ENCODE results near the gene BFAR. TPM values are rescaled to one million over a fixed set of nuclear protein-coding genes. Genes with fewer than 3 reads are reported as not detected.
A peak's percentile ranks its signal among the peaks of the same experiment; 100 is the strongest.
"Not testable (repeated sequence)": the region's sequence is repeated elsewhere in the genome, so short reads cannot be mapped to it uniquely, and the experiment has no call there.

Gene BFAR
- total and polyA plus RNA-seq, 3 experiments from 2014 or later = 49.4 to 87.7 (median 79.1) TPM

DNA sequence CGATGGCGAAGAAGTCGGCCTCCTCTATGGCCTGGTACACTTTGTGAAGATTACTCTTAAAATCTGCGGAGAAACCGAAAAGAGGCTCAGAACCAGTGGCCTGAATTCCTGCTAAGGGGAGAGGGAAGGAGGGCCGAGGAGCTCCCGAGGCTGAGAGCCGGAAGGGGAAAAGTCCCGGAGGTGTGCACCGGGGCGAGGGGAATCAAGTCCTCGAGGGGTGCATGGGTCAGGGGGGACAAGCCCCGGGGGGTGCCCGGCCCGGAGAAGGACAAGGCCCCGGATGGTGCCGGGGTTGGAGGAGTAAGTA, 3.2 kb upstream of the BFAR start:
- H3K4me3 Mint-ChIP-seq = peak overlapping the region; percentile 83 to 97 (median 91)
- ChIA-PET POLR2A (interaction anchor here (0.6 kb wide), 1 partner anchor 707 kb away, joined by 3 read pairs; no protein-coding TSS in a partner anchor), CTCF (no interaction called here)
- Histone ChIP-seq H3K4me3 (ENCODE audit: low read length) (peak overlapping the region; percentile 64), H3K4me1 (ENCODE audit: insufficient read depth, low read length) (peaks cover 41% of the 10 kb centered on the region), H3K36me3 (ENCODE audit: insufficient read depth, low read length) (peaks cover 15% of the 10 kb centered on the region), H3K27ac (ENCODE audit: low read depth, low read length) (peak overlapping the region; percentile 91), H3K9me3 (ENCODE audit: low read length) (no peaks in the 10 kb centered on the region), H3K27me3 (ENCODE audit: insufficient read depth, low read length, poor library complexity, severe bottlenecking) (no peaks in the 10 kb centered on the region)
- H3K27ac Mint-ChIP-seq = peak overlapping the region; percentile 93 to 100 (median 98)
- peak in 1 of 5 donors; percentile 15 for DNase-seq
- H3K9me3 Mint-ChIP-seq = peaks cover 0 to 4% (median 0%) of the 10 kb centered on the region in 5 donors
- peaks cover 8 to 53% (median 10%) of the 10 kb centered on the region in 3 donors for H3K36me3 Mint-ChIP-seq
- H3K27me3 Mint-ChIP-seq = peaks cover 0 to 2% of the 10 kb centered on the region in 2 donors
- H3K4me1 Mint-ChIP-seq = peaks cover 41 to 71% (median 59%) of the 10 kb centered on the region in 3 donors

DNA sequence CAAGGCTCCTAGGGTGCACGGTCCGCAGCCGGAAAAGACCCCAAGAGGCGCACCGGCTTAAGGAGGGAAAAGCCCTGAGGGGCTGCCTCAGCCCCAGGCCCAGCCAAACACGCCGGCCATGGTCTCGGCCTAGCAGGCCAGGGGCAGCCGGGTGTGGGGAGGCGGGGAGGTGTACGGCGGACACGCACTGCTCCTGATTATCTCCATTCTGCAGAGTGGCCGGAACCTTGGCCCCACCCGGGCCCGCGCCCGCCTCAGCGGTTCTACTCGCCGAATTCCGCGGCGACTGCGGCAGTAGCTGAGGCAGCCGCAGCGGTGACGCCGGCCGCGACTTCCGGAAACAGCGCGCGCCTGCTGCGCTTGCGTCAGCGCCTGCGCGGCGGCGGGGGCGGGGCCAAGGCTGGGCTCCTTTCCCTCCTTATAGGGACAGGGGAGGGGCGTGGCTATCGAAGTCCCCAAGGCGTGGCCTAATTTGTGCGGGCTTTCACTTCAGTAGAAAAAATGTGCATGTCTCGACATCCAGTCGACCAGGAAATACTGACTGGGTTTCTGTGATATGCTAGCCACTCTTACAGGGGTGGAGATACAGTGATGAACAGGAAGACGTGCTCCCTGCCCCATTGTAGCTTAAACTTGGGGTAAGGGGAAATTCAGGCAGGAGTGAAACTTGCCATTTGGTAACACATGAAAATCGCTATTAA, 2.7 kb upstream of the BFAR start, which contains the start of gene PARN:
TSS of gene PARN (minus strand) at position 342 of the 701 bp plus-strand sequence. CDS start at position 207, 135 bp downstream.
- peaks cover 45 to 76% (median 64%) of the 10 kb centered on the region in 3 donors for H3K4me1 Mint-ChIP-seq
- H3K4me1 ChIP-seq (ENCODE audit: insufficient read depth, low read length) = peaks cover 46% of the 10 kb centered on the region

DNA sequence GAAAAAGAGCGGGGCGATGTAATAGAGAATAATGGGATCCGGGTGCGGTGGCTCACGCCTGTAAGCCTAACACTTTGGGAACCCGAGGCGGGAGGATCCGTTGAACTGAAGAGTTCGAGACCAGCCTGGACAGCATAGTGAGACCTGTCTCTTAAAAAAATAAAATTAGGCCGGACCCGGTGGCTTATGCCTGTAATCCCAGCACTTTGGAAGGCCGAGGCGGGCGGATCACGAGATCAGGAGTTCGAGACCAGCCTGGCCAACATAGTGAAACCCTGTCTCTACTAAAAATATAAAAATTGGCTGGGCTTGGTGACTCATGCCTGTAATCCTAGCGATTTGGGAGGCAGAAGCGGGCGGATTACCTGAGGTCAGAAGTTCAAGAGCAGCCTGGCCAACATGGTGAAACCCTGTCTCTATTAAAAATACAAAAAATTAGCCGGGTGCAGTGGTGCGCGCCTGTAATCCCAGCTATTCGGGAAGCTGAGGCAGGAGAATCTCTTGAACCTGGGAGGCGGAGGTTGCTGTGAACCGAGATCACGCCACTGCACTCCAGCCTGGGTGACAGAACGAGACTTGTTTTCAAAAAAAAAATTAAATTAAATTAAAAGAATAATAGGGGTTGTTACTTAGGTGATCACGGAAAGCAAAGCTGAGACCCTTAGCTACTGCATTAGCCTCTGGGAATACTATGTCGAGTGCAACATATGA, 2.0 kb upstream of the BFAR start:
- Histone ChIP-seq H3K27ac (ENCODE audit: low read depth, low read length) (peak overlapping the region; percentile 91), H3K4me1 (ENCODE audit: insufficient read depth, low read length) (peaks cover 54% of the 10 kb centered on the region), H3K4me3 (ENCODE audit: low read length) (peak overlapping the region; percentile 62)
- Mint-ChIP-seq H3K36me3 (peaks cover 4 to 41% (median 7%) of the 10 kb centered on the region in 3 donors), H3K27ac (peak overlapping the region; percentile 95 to 100 (median 99)), H3K4me3 (peak overlapping the region; percentile 83 to 100 (median 91)), H3K4me1 (peaks cover 45 to 79% (median 67%) of the 10 kb centered on the region in 3 donors)
- H3K9me3 ChIP-seq (ENCODE audit: low read length); H3K27me3 Mint-ChIP-seq; H3K9me3 Mint-ChIP-seq; H3K27me3 ChIP-seq (ENCODE audit: insufficient read depth, low read length, poor library complexity, severe bottlenecking); CTCF ChIA-PET; DNase-seq; H3K36me3 ChIP-seq (ENCODE audit: insufficient read depth, low read length): not testable (repeated sequence)
- POLR2A ChIA-PET = interaction anchor here (0.6 kb wide), 1 partner anchor 711 kb away, joined by 3 read pairs; the partner anchor contains the start of gene ERCC4

More for the DNA sequence above, 2.7 kb upstream of the BFAR start, which contains the start of gene PARN:
- Mint-ChIP-seq H3K9me3 (peaks cover 0 to 4% (median 0%) of the 10 kb centered on the region in 5 donors), H3K27me3 (peaks cover 0 to 2% of the 10 kb centered on the region in 2 donors), H3K36me3 (peaks cover 8 to 48% (median 10%) of the 10 kb centered on the region in 3 donors), H3K27ac (peak within 1 kb of the TSS; percentile 95 to 100 (median 99)), H3K4me3 (peak within 1 kb of the TSS; percentile 83 to 97 (median 91))
- Histone ChIP-seq H3K9me3 (ENCODE audit: low read length) (no peaks in the 10 kb centered on the region), H3K4me3 (ENCODE audit: low read length) (peak within 1 kb of the TSS; percentile 64), H3K36me3 (ENCODE audit: insufficient read depth, low read length) (peaks cover 12% of the 10 kb centered on the region), H3K27me3 (ENCODE audit: insufficient read depth, low read length, poor library complexity, severe bottlenecking) (no peaks in the 10 kb centered on the region), H3K27ac (ENCODE audit: low read depth, low read length) (peak within 1 kb of the TSS; percentile 91)
- ChIA-PET POLR2A (interaction anchor here (0.6 kb wide), 2 partner anchors 708 to 710 kb away, joined by 3 read pairs; partner anchors contain the start of gene ERCC4), CTCF (no interaction called here)
- DNase-seq = peak; percentile 95 to 98 (median 98)

DNA sequence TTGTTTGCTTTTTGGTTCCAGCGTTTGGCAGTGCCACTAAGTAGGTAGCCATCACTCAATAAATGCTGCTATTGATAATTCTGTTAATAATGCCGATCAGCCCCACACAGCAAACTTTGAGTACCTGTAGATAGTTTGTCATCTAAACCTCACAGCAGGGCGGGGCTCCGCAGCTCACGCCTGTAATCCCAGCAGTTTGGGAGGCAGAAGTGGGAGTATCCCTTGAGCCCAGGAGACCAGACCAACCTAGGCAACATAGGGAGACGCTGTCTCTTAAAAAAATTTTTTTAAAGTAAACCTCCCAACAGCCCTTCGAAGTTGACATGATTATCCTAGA, 1.6 kb downstream of the BFAR start:
- Histone ChIP-seq H3K27me3 (ENCODE audit: insufficient read depth, low read length, poor library complexity, severe bottlenecking) (no peaks in the 10 kb centered on the region), H3K4me1 (ENCODE audit: insufficient read depth, low read length) (peaks cover 38% of the 10 kb centered on the region), H3K36me3 (ENCODE audit: insufficient read depth, low read length) (no peaks in the 10 kb centered on the region), H3K27ac (ENCODE audit: low read depth, low read length) (no peak overlapping the region), H3K4me3 (ENCODE audit: low read length) (peak overlapping the region; percentile 87), H3K9me3 (ENCODE audit: low read length) (no peaks in the 10 kb centered on the region)
- DNase-seq = no peak
- H3K9me3 Mint-ChIP-seq = peaks cover 0 to 4% (median 0%) of the 10 kb centered on the region in 5 donors
- ChIA-PET CTCF (interaction anchor here (0.6 kb wide), 1 partner anchor 332 kb away, joined by 4 read pairs; no protein-coding TSS in a partner anchor), POLR2A (no interaction called here)
- H3K4me3 Mint-ChIP-seq = peak overlapping the region; percentile 95 to 100 (median 100)
- H3K27ac Mint-ChIP-seq = peak overlapping the region; percentile 95 to 100 (median 99)
- H3K4me1 Mint-ChIP-seq = peaks cover 46 to 76% (median 66%) of the 10 kb centered on the region in 3 donors
- H3K27me3 Mint-ChIP-seq = peaks cover 0 to 2% of the 10 kb centered on the region in 2 donors
- peaks cover 0 to 36% (median 0%) of the 10 kb centered on the region in 3 donors for H3K36me3 Mint-ChIP-seq

DNA sequence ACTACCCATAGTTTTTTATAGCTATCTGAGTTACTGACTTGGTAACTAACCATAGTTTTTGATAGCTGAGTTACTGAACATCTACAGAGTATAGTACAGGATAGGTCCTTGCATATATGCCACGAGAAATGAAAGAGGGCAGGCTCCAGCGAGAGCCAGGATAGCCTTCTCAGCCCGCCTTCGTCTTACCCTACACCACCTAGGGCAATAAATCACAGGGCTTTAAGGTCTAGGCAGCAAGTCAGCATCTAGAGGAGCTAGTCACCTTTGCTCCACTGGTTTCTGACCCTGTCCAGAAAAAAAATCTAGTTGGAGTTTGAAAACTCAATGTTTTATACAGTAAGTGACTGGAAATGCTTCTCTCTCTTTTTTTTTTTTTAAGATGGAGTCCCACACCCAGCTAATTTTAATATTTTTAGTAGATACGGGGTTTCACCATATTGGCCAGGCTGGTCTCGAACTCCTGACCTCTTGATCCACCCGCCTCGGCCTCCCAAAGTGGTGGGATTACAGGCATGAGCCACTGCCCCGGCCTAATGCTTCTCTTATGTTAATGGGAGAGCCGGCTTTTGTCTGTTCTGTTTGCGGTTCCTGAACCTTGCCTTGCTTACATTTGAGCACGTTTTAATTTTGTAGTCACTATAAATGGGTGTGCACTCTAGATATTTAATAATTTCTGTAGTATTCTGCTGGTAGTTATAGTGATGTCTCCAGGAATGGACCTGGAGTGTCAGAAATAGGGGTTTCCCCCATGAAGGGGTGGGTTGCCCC, 2.8 kb downstream of the BFAR start:
- ChIA-PET POLR2A (no interaction called here), CTCF (no interaction called here)
- H3K27ac Mint-ChIP-seq = peak overlapping the region; percentile 29 to 100 (median 82)

DNA sequence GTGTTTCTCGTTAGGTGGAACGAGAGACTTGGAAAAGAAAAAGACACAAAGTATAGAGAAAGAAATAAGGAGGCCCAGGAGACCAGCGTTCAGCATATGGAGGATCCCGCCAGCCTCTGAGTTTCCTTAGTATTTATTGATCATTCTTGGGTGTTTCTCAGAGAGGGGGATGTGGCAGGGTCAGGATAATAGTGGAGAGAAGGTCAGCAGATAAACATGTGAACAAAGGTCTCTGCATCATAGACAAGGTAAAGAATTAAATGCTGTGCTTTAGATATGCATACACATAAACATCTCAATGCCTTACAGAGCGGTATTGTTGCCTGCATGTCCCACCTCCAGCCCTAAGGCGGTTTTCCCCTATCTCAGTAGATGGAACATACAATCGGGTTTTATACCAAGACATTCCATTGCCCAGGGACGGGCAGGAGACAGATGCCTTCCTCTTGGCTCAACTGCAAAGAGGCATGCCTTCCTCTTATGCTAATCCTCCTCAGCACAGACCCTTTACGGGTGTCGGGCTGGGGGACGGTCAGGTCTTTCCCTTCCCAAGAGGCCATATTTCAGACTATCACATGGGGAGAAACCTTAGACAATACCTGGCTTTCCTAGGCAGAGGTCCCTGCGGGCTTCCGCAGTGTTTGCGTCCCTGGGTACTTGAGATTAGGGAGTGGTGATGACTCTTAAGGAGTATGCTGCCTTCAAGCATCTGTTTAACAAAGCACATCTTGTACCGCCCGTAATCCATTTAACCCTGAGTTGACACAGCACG, 3.6 kb downstream of the BFAR start:
- CTCF ChIA-PET = not testable (repeated sequence)
- H3K27ac Mint-ChIP-seq = peak overlapping the region; percentile 2 to 95 (median 57)
- H3K4me1 ChIP-seq (ENCODE audit: insufficient read depth, low read length) = peaks cover 29% of the 10 kb centered on the region

More for the DNA sequence above, 2.8 kb downstream of the BFAR start:
- Histone ChIP-seq H3K4me3 (ENCODE audit: low read length) (no peak overlapping the region), H3K36me3 (ENCODE audit: insufficient read depth, low read length) (no peaks in the 10 kb centered on the region), H3K4me1 (ENCODE audit: insufficient read depth, low read length) (peaks cover 32% of the 10 kb centered on the region), H3K27ac (ENCODE audit: low read depth, low read length) (no peak overlapping the region), H3K27me3 (ENCODE audit: insufficient read depth, low read length, poor library complexity, severe bottlenecking) (no peaks in the 10 kb centered on the region), H3K9me3 (ENCODE audit: low read length) (no peaks in the 10 kb centered on the region)
- Mint-ChIP-seq H3K9me3 (no peaks in the 10 kb centered on the region), H3K4me3 (peak overlapping the region in 5 of 7 donors; percentile 95 to 100 (median 100)), H3K4me1 (peaks cover 48 to 81% (median 70%) of the 10 kb centered on the region in 3 donors), H3K27me3 (peaks cover 0 to 2% of the 10 kb centered on the region in 2 donors), H3K36me3 (peaks cover 0 to 46% (median 2%) of the 10 kb centered on the region in 3 donors)
- no peak for DNase-seq

DNA sequence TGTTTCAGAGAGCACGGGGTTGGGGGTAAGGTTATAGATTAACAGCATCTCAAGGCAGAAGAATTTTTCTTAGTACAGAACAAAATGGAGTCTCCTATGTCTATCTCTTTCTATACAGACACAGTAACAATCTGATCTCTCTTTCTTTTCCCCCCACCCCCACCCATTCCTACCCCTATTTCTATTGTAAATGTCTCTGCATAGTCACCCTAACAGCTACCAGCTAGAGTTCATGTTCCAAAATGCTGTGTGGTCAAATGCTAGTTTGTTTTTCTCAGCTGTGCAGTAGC, 4.1 kb downstream of the BFAR start:
- CTCF ChIA-PET; H3K27me3 Mint-ChIP-seq; H3K9me3 ChIP-seq (ENCODE audit: low read length); H3K27me3 ChIP-seq (ENCODE audit: insufficient read depth, low read length, poor library complexity, severe bottlenecking); H3K4me3 ChIP-seq (ENCODE audit: low read length); H3K36me3 ChIP-seq (ENCODE audit: insufficient read depth, low read length); H3K4me3 Mint-ChIP-seq; DNase-seq; H3K27ac ChIP-seq (ENCODE audit: low read depth, low read length); POLR2A ChIA-PET; H3K9me3 Mint-ChIP-seq: not testable (repeated sequence)
- peaks cover 23% of the 10 kb centered on the region for H3K4me1 ChIP-seq (ENCODE audit: insufficient read depth, low read length)
- peak overlapping the region in 4 of 8 donors; percentile 1 to 95 (median 16) for H3K27ac Mint-ChIP-seq
- peaks cover 53 to 81% (median 70%) of the 10 kb centered on the region in 3 donors for H3K4me1 Mint-ChIP-seq
- peaks cover 0 to 53% (median 2%) of the 10 kb centered on the region in 3 donors for H3K36me3 Mint-ChIP-seq

More for the DNA sequence above, 3.6 kb downstream of the BFAR start:
- H3K9me3 Mint-ChIP-seq; H3K27me3 Mint-ChIP-seq; DNase-seq; H3K36me3 ChIP-seq (ENCODE audit: insufficient read depth, low read length); H3K27ac ChIP-seq (ENCODE audit: low read depth, low read length); H3K27me3 ChIP-seq (ENCODE audit: insufficient read depth, low read length, poor library complexity, severe bottlenecking); POLR2A ChIA-PET; H3K9me3 ChIP-seq (ENCODE audit: low read length); H3K4me3 ChIP-seq (ENCODE audit: low read length): not testable (repeated sequence)
- Mint-ChIP-seq H3K4me3 (peak overlapping the region in 4 of 7 donors; percentile 9 to 95 (median 54)), H3K4me1 (peaks cover 51 to 84% (median 74%) of the 10 kb centered on the region in 3 donors), H3K36me3 (peaks cover 0 to 52% (median 2%) of the 10 kb centered on the region in 3 donors)
